GM21576 (cell line): ENCODE data around the gene ZNF101.
A peak's percentile ranks its signal among the peaks of the same experiment; 100 is the strongest.

Source experiments
- ATAC-seq: cut with Tn5 transposase; IDR thresholded peaks from one replicate; pipeline ENCODE4 v1.9.1; 2021; ENCODE audit warnings: mild to moderate bottlenecking, moderate library complexity; ENCODE audit not compliant: unreplicated experiment

Gene ZNF101

GRCh38 chr19:19704836-19705235, 36.2 kb downstream of the ZNF101 start:
- no peak for ATAC-seq

DNA sequence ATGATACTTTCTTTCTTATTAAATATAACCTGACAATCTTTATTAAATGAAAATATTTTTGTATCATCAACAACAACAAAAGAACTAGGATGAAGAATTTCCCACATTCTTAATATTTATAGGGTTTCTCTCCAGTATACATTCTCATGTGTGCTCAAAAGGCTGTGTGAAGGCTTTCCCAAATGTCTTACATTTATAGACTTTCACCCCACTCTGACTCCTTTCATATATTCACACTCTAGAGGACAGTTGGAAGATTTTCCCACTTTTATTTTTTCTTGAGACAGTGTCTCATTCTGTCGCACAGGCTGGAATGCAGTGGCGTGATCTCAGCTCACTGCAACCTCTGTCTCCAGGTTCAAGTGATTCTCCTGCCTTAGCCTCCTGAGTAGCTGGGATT, 41.9 kb downstream of the ZNF101 start:
- no peak for ATAC-seq

DNA sequence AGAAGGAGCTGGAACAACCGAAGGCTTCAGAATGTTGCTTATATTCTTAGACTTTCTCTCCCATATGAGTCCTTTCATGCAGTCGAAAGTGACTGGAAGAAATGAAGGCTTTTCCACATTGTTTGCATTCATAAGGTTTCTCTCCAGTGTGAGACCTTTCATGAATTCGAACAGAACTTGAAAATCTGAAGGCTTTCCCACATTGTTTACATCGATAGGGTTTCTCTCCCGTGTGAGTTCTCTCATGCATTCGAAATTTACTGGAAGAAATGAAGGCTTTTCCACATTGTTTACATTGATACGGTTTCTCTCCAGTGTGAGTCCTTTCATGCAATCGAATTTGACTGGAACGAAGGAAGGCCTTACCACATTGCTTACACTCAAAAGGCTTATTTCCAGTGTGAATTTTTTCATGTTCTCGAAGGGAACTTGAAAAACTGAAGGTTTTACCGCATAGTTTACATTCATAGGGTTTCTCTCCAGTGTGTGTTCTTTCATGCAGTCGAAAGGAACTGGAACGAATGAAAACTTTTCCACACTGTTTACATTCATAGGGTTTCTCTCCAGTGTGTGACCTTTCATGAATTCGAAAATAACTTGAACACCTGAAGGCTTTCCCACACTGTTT, 42.8 kb downstream of the ZNF101 start:
- no peak for ATAC-seq

- ATAC-seq, result no peak
Observed at GRCh38 chr19:19711934-19712828, 43.5 kb downstream of the ZNF101 start.

GRCh38 chr19:19719798-19720197, 51.2 kb downstream of the ZNF101 start:
- no peak for ATAC-seq

GRCh38 chr19:19721896-19722295, 53.3 kb downstream of the ZNF101 start:
- ATAC-seq, result no peak

GRCh38 chr19:19732579-19733501, 64.2 kb downstream of the ZNF101 start, which contains the start of gene ZNF14:
Gene ZNF14, minus strand, starts transcription at chr19:19733112. Its CDS starts 154 bp downstream, at chr19:19732958.
- peak; percentile 99 for ATAC-seq
